ENCODE measurements around the gene BNIP3. TPM values are rescaled to one million over a fixed set of nuclear protein-coding genes. Genes with fewer than 3 reads are reported as not detected.

BNIP3 gene
- total RNA-seq, 1 experiment from 2014 or later: 37.5 TPM

DNA sequence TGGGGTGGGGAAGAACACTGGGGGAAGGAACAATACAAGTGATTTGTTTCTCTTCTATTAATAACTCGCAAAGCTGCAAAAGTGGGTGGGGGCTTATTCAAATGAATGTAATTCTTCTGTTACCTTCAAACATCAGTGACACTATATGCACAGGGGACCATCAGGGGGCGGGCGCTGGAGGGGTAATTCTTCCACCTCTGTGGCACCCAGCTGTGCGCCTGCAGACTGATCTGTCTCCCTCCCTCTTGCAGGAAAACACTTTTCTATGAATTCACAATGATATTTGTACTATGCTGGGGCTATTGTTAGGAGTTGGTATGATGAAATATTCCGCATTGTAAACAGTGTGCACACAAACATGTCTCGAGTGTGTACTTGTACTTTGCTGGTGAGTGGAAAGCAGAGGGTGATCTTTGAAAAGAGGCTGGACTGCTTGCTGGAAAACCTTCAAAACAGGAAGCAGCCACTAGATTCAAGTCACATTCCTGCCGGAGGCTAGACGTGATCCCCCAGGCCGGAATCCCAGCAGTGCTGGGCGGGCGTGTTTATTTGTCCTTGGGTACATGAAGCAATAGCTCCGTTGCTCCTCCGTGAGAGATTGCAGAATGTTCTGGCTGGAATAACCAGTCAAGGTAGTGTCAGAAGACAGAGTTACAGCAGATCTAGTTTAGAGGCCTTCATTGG, 15.8 kb upstream of the BNIP3 start:
- H3K36me3 ChIP-seq (ENCODE audit: control insufficient read depth in 1 of 2, insufficient read depth in 2 of 2, low read length in 2 of 2): no peaks in the 10 kb centered on the region
- intact Hi-C loops (cut with micrococcal nuclease): no loop called here
- H3K4me3 ChIP-seq (replicated peaks in 1 of 2; ENCODE audit: low read depth in 1 of 2, low read length in 2 of 2): no peak overlapping the region
- no peaks in the 10 kb centered on the region for H3K4me1 ChIP-seq (ENCODE audit: control insufficient read depth in 1 of 2, insufficient read depth in 2 of 2, low read length in 2 of 2)
- no peak overlapping the region for H3K9ac ChIP-seq (ENCODE audit: low read length)
- no peaks in the 10 kb centered on the region for H3K9me2 ChIP-seq (ENCODE audit: insufficient read depth)
- no peak overlapping the region for H2AFZ ChIP-seq (ENCODE audit: low read depth, low read length, poor library complexity, severe bottlenecking)
- no peak for ATAC-seq
- CTCF ChIA-PET: no interaction called here
- H3K79me2 ChIP-seq (ENCODE audit: insufficient read depth, low read length): no peaks in the 10 kb centered on the region
- no peak overlapping the region for H3K27ac ChIP-seq (ENCODE audit: low read depth, low read length)
- RAD21 ChIA-PET (ENCODE audit: low non-redundant PET in 1 of 2, low total read pairs in 2 of 2, uncharacterized antibody in 2 of 2, unreplicated experiment in 2 of 2): no interaction called here
- H3K9me3 ChIP-seq (ENCODE audit: control insufficient read depth in 1 of 2, insufficient read depth in 1 of 2, low read depth in 1 of 2, low read length in 2 of 2): no peaks in the 10 kb centered on the region
- no peaks in the 10 kb centered on the region for H4K20me1 ChIP-seq (ENCODE audit: insufficient read depth)
- DNase-seq (ENCODE audit: low read depth, low spot score): no peak
- BruUV-seq (replicated peaks): no TSS peak
- TF ChIP-seq TCF7L2 (IDR thresholded peaks at IDR 0.05; ENCODE audit: borderline replicate concordance, extremely low read depth, insufficient read depth, insufficient read length): no peak
- no peak for TF ChIP-seq CBX3 (IDR thresholded peaks at IDR 0.05; ENCODE audit: low read depth)
- no peak for TF ChIP-seq CEBPB (IDR thresholded peaks at IDR 0.05; ENCODE audit: low read depth)
- TF ChIP-seq EGR1 (IDR thresholded peaks at IDR 0.05; ENCODE audit: low read depth): no peak
- TF ChIP-seq, protein P1, sequence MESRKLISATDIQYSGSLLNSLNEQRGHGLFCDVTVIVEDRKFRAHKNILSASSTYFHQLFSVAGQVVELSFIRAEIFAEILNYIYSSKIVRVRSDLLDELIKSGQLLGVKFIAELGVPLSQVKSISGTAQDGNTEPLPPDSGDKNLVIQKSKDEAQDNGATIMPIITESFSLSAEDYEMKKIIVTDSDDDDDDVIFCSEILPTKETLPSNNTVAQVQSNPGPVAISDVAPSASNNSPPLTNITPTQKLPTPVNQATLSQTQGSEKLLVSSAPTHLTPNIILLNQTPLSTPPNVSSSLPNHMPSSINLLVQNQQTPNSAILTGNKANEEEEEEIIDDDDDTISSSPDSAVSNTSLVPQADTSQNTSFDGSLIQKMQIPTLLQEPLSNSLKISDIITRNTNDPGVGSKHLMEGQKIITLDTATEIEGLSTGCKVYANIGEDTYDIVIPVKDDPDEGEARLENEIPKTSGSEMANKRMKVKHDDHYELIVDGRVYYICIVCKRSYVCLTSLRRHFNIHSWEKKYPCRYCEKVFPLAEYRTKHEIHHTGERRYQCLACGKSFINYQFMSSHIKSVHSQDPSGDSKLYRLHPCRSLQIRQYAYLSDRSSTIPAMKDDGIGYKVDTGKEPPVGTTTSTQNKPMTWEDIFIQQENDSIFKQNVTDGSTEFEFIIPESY (IDR thresholded peaks at IDR 0.05; ENCODE audit: extremely low read depth, insufficient replicate concordance, low read length): no peak
- no peak for TF ChIP-seq ZFX (IDR thresholded peaks at IDR 0.05)
- TF ChIP-seq SP1 (IDR thresholded peaks at IDR 0.05; ENCODE audit: low read depth): no peak
- no peak for TF ChIP-seq ZNF274 (IDR thresholded peaks at IDR 0.05; ENCODE audit: low read depth, low read length)
- TF ChIP-seq EZH2phosphoT487 (IDR thresholded peaks at IDR 0.05; ENCODE audit: borderline replicate concordance): no peak
- TF ChIP-seq ELF1 (IDR thresholded peaks at IDR 0.05; ENCODE audit: borderline replicate concordance, low read depth): no peak
- TF ChIP-seq SRF (IDR thresholded peaks at IDR 0.05; ENCODE audit: low read depth): no peak
- TF ChIP-seq, protein P2, sequence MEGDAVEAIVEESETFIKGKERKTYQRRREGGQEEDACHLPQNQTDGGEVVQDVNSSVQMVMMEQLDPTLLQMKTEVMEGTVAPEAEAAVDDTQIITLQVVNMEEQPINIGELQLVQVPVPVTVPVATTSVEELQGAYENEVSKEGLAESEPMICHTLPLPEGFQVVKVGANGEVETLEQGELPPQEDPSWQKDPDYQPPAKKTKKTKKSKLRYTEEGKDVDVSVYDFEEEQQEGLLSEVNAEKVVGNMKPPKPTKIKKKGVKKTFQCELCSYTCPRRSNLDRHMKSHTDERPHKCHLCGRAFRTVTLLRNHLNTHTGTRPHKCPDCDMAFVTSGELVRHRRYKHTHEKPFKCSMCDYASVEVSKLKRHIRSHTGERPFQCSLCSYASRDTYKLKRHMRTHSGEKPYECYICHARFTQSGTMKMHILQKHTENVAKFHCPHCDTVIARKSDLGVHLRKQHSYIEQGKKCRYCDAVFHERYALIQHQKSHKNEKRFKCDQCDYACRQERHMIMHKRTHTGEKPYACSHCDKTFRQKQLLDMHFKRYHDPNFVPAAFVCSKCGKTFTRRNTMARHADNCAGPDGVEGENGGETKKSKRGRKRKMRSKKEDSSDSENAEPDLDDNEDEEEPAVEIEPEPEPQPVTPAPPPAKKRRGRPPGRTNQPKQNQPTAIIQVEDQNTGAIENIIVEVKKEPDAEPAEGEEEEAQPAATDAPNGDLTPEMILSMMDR (IDR thresholded peaks at IDR 0.05 in 2 of 3, conservative IDR thresholded peaks at IDR 0.05 in 1 of 3; ENCODE audit: borderline replicate concordance in 1 of 3, insufficient read depth in 1 of 3, low read depth in 2 of 3, low read length in 2 of 3): no peak
- no peak for TF ChIP-seq JUND (IDR thresholded peaks at IDR 0.05)
- TF ChIP-seq, protein P3, sequence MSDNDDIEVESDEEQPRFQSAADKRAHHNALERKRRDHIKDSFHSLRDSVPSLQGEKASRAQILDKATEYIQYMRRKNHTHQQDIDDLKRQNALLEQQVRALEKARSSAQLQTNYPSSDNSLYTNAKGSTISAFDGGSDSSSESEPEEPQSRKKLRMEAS (IDR thresholded peaks at IDR 0.05): no peak
- TF ChIP-seq, protein P4, sequence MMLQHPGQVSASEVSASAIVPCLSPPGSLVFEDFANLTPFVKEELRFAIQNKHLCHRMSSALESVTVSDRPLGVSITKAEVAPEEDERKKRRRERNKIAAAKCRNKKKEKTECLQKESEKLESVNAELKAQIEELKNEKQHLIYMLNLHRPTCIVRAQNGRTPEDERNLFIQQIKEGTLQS (IDR thresholded peaks at IDR 0.05): no peak
- TF ChIP-seq FOSL1 (IDR thresholded peaks at IDR 0.05; ENCODE audit: low read depth): no peak
- H3K27me3 ChIP-seq (ENCODE audit: insufficient read depth, low read length): no peaks in the 10 kb centered on the region
- no peak overlapping the region for H3K4me2 ChIP-seq (ENCODE audit: low read length)
- POLR2A ChIA-PET: no interaction called here

All from HCT116 (cell line).